OCI-LY1 (cell line): Measurements from ENCODE around the gene MT1A.

Experiments used
- H2AFZ ChIP-seq: fragments of 200-600 bp; sonication (generic), shearing (Covaris generic); 2 replicates; pipeline ENCODE4 v1.6.0; 2014; ENCODE audit warnings: antibody characterized with exemption, mild to moderate bottlenecking, low read length
- H3F3A ChIP-seq: fragments of 200-600 bp; sonication (generic), shearing (Covaris generic); 2 replicates; pipeline ENCODE4 v1.6.0; 2014; ENCODE audit warnings: mild to moderate bottlenecking, antibody characterized with exemption, low read length, moderate library complexity; ENCODE audit not compliant: insufficient read depth
- H3K27ac ChIP-seq: fragments of 200-600 bp; sonication (generic); 2 replicates; pipeline ENCODE4 v1.5.1; 2014; ENCODE audit warnings: low read length, mixed run types, mild to moderate bottlenecking, low read depth; ENCODE audit not compliant: poor library complexity, severe bottlenecking
- H3K27me3 ChIP-seq: fragments of 200-600 bp; sonication (generic); 2 replicates; pipeline ENCODE4 v1.6.0; 2014; ENCODE audit warnings: antibody characterized with exemption, mild to moderate bottlenecking, low read length, moderate library complexity; ENCODE audit not compliant: insufficient read depth
- H3K36me3 ChIP-seq: fragments of 200-600 bp; sonication (generic); 2 replicates; pipeline ENCODE4 v1.6.1; 2014; ENCODE audit warnings: mild to moderate bottlenecking, antibody characterized with exemption, low read length, moderate library complexity, mixed read lengths; ENCODE audit not compliant: insufficient read depth
- H3K4me1 ChIP-seq: fragments of 200-600 bp; sonication (generic); 2 replicates; pipeline ENCODE4 v1.5.1; 2014; ENCODE audit warnings: mild to moderate bottlenecking, low read length, moderate library complexity; ENCODE audit not compliant: insufficient read depth, severe bottlenecking
- H3K4me2 ChIP-seq: fragments of 200-600 bp; sonication (generic), shearing (Covaris generic); 2 replicates; pipeline ENCODE4 v1.6.1; 2014; ENCODE audit warnings: low read length
- H3K4me3 ChIP-seq: fragments of 200-600 bp; sonication (generic); 2 replicates; pipeline ENCODE4 v1.5.1; 2014; ENCODE audit warnings: low read length, low read depth, mild to moderate bottlenecking, mixed read lengths; ENCODE audit not compliant: poor library complexity, severe bottlenecking
- H3K79me2 ChIP-seq: fragments of 200-600 bp; shearing (Covaris generic); 2 replicates; pipeline ENCODE4 v1.6.1; 2016; ENCODE audit warnings: mixed run types, low read length, mixed read lengths; ENCODE audit not compliant: insufficient read depth
- H3K9ac ChIP-seq: fragments of 200-600 bp; sonication (generic), shearing (Covaris generic); 2 replicates; pipeline ENCODE4 v1.6.1; 2014; ENCODE audit warnings: mild to moderate bottlenecking, low read length, mixed read lengths
- H3K9me2 ChIP-seq: fragments of 200-600 bp; sonication (generic), shearing (Covaris generic); 2 replicates; pipeline ENCODE4 v1.6.1; 2014; ENCODE audit warnings: low read depth, mild to moderate bottlenecking, low read length, mixed read lengths
- H3K9me3 ChIP-seq: fragments of 200-600 bp; shearing (Covaris generic); 2 replicates; pipeline ENCODE4 v1.6.1; 2014; ENCODE audit warnings: low read length, mixed read lengths
- H4K20me1 ChIP-seq: fragments of 200-600 bp; sonication (generic), shearing (Covaris generic); 2 replicates; pipeline ENCODE4 v1.6.0; 2016; ENCODE audit warnings: mild to moderate bottlenecking, low read length; ENCODE audit not compliant: insufficient read depth
- CTCF ChIP-seq: fragments of 200-600 bp; sonication (generic), shearing (Covaris generic); IDR thresholded peaks from 2 replicates; pipeline ENCODE4 v1.5.1; 2017; ENCODE audit warnings: mild to moderate bottlenecking, antibody characterized with exemption, low read length, moderate library complexity, mixed read lengths
- EZH2 ChIP-seq: fragments of 200-600 bp; sonication (generic), shearing (Covaris generic); IDR thresholded peaks from 2 replicates; pipeline ENCODE4 v1.8.0; 2017; ENCODE audit warnings: borderline replicate concordance, mixed run types, mild to moderate bottlenecking, antibody characterized with exemption, low read length, moderate library complexity, mixed read lengths

Gene MT1A

GRCh38 chr16:56625140-56625942, 13.1 kb upstream of the MT1A start, which contains the start of gene MT1E:
Gene MT1E, plus strand, starts transcription at chr16:56625781. Its CDS starts 71 bp downstream, at chr16:56625852.
- Histone ChIP-seq H2AFZ (no peak within 1 kb of the TSS), H3F3A (no peaks in the 10 kb centered on the region), H3K4me3 (no peak within 1 kb of the TSS), H4K20me1 (no peaks in the 10 kb centered on the region), H3K27me3 (no peaks in the 10 kb centered on the region), H3K9me3 (no peaks in the 10 kb centered on the region), H3K9ac (no peak within 1 kb of the TSS), H3K4me2 (no peak within 1 kb of the TSS), H3K79me2 (no peaks in the 10 kb centered on the region), H3K27ac (no peak within 1 kb of the TSS), H3K36me3 (no peaks in the 10 kb centered on the region), H3K4me1 (no peaks in the 10 kb centered on the region), H3K9me2 (no peaks in the 10 kb centered on the region)
- no peak for TF ChIP-seq CTCF
- no peak for TF ChIP-seq EZH2

DNA sequence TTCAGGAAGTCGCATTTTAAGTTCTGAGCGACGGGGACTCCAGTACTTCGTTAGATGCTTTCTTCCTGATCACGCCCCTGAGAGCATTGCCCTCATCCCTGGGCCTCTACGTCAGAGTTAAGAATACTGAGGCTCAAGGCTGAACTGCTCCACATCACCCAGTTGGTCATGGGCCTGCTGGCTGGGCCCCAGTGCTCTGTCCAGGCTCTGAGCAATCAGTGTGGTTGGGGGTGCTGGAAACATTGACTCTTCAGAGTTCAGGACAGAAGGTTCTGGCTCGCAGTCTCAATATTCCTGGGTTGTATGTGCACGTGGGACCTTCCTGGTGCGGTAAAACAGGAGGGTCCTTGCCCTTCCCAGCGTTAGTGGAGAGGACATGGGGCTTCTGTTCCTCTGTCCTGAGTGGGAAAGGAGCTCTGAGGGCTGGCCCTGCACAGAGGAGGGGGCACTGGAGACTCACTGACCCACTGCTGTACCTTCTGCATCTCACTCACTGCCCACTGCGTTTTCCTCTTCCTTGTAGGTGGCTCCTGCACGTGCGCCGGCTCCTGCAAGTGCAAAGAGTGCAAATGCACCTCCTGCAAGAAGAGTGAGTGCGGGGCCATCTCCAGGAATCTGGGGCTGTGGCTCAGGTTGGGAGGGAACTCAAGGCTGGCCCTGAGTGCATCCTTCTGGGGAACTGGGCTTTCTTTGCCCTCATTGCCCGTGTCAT, 12.4 kb upstream of the MT1A start:
- Histone ChIP-seq H3K9me3 (no peaks in the 10 kb centered on the region), H3K4me2 (no peak overlapping the region), H3K36me3 (no peaks in the 10 kb centered on the region), H3K4me3 (no peak overlapping the region), H4K20me1 (no peaks in the 10 kb centered on the region), H2AFZ (no peak overlapping the region), H3K27ac (no peak overlapping the region), H3K4me1 (no peaks in the 10 kb centered on the region), H3K9ac (no peak overlapping the region), H3K79me2 (no peaks in the 10 kb centered on the region), H3F3A (no peaks in the 10 kb centered on the region), H3K9me2 (no peaks in the 10 kb centered on the region), H3K27me3 (no peaks in the 10 kb centered on the region)
- TF ChIP-seq CTCF, result no peak
- TF ChIP-seq EZH2, result no peak

DNA sequence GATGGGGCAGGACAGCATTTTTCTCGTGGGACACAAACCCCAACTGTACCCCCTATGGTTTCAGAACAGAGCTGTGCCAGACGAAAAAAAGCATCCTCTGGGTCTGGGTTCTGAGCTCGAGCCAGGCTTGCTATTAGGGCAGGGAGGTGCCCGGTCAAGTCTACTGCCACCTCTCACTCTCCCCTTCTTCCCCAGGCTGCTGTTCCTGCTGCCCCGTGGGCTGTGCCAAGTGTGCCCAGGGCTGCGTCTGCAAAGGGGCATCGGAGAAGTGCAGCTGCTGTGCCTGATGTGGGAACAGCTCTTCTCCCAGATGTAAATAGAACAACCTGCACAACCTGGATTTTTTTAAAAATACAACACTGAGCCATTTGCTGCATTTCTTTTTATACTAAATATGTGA, 11.8 kb upstream of the MT1A start:
- Histone ChIP-seq H3K27ac (no peak overlapping the region), H3K4me3 (no peak overlapping the region), H3K27me3 (no peaks in the 10 kb centered on the region), H3F3A (no peaks in the 10 kb centered on the region), H3K4me2 (no peak overlapping the region), H3K9me3 (no peaks in the 10 kb centered on the region), H3K36me3 (no peaks in the 10 kb centered on the region), H2AFZ (no peak overlapping the region), H3K4me1 (no peaks in the 10 kb centered on the region), H3K9me2 (no peaks in the 10 kb centered on the region), H3K79me2 (no peaks in the 10 kb centered on the region), H4K20me1 (no peaks in the 10 kb centered on the region), H3K9ac (no peak overlapping the region)
- no peak for TF ChIP-seq CTCF
- TF ChIP-seq EZH2, result no peak
